Natural killer cell treated with Interleukin-12 subunit alpha and Interleukin-12 subunit beta and Interleukin-15 and Interleukin-18, amount 100 ng/mL, for 72 hours (primary cell): ENCODE results near the gene SFSWAP. TPM values are rescaled to one million over a fixed set of nuclear protein-coding genes. Genes with fewer than 3 reads are reported as not detected.
"Not testable (repeated sequence)": the region's sequence is repeated elsewhere in the genome, so short reads cannot be mapped to it uniquely, and the experiment has no call there.

ENCODE experiments used
- ATAC-seq, 2 donors: fragments of 150-1000 bp; cut with Tn5 transposase in 1 of 2; sonication (Bioruptor Pico), chemical (Tn5 transposase) in 1 of 2; 2 replicates each; pipeline ENCODE4 v1.10.0; 2021
- DNase-seq: peaks from one replicate; pipeline ENCODE4 v3.0.0; 2022; ENCODE audit warnings: low spot score
- H3K27ac Mint-ChIP-seq, 2 donors: 1 replicate in 1 of 2; 2 replicates in 1 of 2; pipeline ENCODE4 v1.8.0; 2022; ENCODE audit warnings: mixed read lengths in 2 of 2, mild to moderate bottlenecking in 1 of 2, moderate library complexity in 1 of 2
- H3K27me3 Mint-ChIP-seq, 2 donors: 1 replicate in 1 of 2; 2 replicates in 1 of 2; pipeline ENCODE4 v1.8.0; 2022; ENCODE audit warnings: mixed read lengths in 2 of 2
- H3K36me3 Mint-ChIP-seq: one replicate; pipeline ENCODE4 v1.8.0; 2022; ENCODE audit warnings: mixed read lengths
- H3K4me1 Mint-ChIP-seq, 2 donors: 1 replicate in 1 of 2; 2 replicates in 1 of 2; pipeline ENCODE4 v1.8.0; 2022; ENCODE audit warnings: low read depth in 2 of 2, mixed read lengths in 2 of 2, mild to moderate bottlenecking in 1 of 2
- H3K4me3 Mint-ChIP-seq: one replicate; pipeline ENCODE4 v1.8.0; 2022; ENCODE audit warnings: mixed read lengths
- H3K9me3 Mint-ChIP-seq: 2 replicates; pipeline ENCODE4 v1.8.0; 2022; ENCODE audit warnings: mixed read lengths
- total RNA-seq, 2 donors: library from RNA; stranded (reverse); gene quantifications; one replicate each; pipeline ENCODE4 v1.2.3, GENCODE V29; 2022

SFSWAP gene
- total RNA-seq, 2 donors from 2014 or later = 64.9 to 91.6 TPM

- Mint-ChIP-seq H3K4me3 (no peak overlapping the region), H3K4me1 (no peaks in the 10 kb centered on the region), H3K27ac (no peak overlapping the region), H3K36me3 (no peaks in the 10 kb centered on the region), H3K9me3 (no peaks in the 10 kb centered on the region), H3K27me3 (peaks cover 0 to 2% of the 10 kb centered on the region in 2 donors)
- DNase-seq (no peak), ATAC-seq (no peak)
These were observed 36.5 kb upstream of the SFSWAP start for GRCh38 chr12:131674373-131674772.

DNA sequence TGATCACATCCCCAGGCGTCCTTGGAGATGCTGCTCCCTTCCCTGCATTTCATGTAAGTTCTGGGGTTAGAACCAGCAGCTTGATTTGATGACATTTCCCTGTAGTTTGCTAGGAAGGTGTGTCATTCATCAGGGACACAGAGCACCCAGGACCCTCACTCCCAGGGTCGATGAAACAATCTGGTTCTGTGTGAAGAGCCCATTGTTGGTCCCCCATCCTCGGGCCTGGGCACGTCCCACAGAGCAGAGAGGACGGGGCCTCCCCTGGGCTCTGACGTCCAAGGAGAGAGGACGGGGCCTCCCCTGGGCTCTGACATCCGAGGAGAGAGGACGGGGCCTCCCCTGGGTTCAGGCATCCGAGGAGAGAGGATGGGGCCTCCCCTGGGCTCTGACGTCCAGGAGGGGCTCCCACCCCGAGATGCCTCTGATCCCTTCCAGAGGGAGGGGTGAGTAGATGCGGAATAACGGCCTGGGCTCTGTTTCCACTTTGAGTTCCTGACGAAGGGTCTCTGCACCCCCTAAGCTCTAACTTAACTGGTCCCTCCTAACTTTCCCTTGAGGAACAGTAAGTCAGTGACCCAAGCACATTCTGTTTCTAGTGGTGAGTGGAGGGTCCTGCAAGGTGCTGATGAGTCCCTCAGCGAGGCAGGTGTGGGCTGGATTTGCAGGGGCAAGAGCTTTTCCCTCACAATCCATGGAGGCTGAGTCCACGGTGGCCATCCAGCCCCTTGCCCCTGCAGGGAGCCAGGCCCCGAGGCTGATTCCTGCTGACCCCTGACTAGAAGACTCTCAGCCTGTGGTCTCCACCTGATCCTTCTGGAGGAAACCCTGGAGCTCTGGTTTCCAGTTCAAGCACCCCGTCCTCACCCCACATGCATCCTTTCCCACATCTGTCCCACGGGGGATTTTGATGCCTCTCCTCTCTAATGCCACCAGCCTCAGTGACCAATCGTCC is 35.5 kb upstream of the SFSWAP start:
- Mint-ChIP-seq H3K4me3 (no peak overlapping the region), H3K4me1 (no peaks in the 10 kb centered on the region), H3K27ac (no peak overlapping the region), H3K36me3 (no peaks in the 10 kb centered on the region), H3K27me3 (peaks cover 0 to 2% of the 10 kb centered on the region in 2 donors), H3K9me3 (no peaks in the 10 kb centered on the region)
- ATAC-seq (no peak), DNase-seq (no peak)

DNA sequence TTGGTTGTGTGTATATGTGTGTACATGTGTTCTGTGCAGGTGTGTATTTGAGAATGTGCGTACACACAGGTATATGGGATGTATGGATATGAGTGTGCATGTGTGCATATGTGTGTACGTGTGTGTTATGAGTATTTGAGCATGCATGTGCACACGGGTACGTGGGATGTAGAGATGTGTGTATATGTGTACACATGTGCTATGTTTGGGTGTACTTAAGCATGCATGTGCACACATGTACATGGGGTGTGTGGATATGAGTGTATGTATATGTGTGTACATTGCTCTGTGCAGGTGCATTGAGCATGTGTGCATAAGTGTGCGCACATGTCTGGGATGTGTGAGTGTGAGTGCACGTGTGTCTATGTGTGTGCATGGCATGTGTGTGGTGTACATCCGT is 34.3 kb upstream of the SFSWAP start:
- ATAC-seq (no peak), DNase-seq (no peak)
- Mint-ChIP-seq H3K27me3 (peaks cover 3 to 8% of the 10 kb centered on the region in 2 donors), H3K36me3 (no peaks in the 10 kb centered on the region), H3K4me3 (no peak overlapping the region), H3K9me3 (no peaks in the 10 kb centered on the region), H3K4me1 (no peaks in the 10 kb centered on the region), H3K27ac (no peak overlapping the region)

GRCh38 chr12:131677067-131677466 is 33.8 kb upstream of the SFSWAP start:
- H3K36me3 Mint-ChIP-seq, ATAC-seq, H3K9me3 Mint-ChIP-seq, H3K4me1 Mint-ChIP-seq, H3K27ac Mint-ChIP-seq, H3K27me3 Mint-ChIP-seq, H3K4me3 Mint-ChIP-seq, DNase-seq: not testable (repeated sequence)

DNA sequence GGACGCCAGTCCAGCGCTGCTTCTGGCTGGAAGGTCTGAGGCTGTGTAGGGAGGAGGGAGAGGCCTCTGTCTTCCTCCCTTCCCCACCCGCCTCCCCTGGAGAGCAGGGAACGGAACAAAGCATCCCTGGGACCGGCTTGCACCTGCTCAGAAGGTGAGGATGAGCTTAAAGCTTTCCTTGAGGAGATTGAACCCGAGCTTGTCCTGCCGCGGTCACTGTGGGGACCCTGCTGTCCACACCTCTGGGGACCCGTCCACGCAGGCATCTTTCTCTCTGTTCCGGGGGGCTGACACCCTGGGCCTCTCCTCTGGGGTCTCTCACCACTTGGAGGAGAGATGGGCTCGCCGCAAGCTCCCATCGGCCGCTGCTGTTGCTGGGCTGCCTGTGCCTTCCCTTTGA is 33.2 kb upstream of the SFSWAP start:
- Mint-ChIP-seq H3K4me1 (peaks cover 2 to 3% of the 10 kb centered on the region in 2 donors), H3K9me3 (peaks cover 1% of the 10 kb centered on the region), H3K27me3 (peaks cover 3 to 8% of the 10 kb centered on the region in 2 donors), H3K4me3 (no peak overlapping the region), H3K27ac (no peak overlapping the region), H3K36me3 (no peaks in the 10 kb centered on the region)
- no peak for DNase-seq
- ATAC-seq = no peak

DNA sequence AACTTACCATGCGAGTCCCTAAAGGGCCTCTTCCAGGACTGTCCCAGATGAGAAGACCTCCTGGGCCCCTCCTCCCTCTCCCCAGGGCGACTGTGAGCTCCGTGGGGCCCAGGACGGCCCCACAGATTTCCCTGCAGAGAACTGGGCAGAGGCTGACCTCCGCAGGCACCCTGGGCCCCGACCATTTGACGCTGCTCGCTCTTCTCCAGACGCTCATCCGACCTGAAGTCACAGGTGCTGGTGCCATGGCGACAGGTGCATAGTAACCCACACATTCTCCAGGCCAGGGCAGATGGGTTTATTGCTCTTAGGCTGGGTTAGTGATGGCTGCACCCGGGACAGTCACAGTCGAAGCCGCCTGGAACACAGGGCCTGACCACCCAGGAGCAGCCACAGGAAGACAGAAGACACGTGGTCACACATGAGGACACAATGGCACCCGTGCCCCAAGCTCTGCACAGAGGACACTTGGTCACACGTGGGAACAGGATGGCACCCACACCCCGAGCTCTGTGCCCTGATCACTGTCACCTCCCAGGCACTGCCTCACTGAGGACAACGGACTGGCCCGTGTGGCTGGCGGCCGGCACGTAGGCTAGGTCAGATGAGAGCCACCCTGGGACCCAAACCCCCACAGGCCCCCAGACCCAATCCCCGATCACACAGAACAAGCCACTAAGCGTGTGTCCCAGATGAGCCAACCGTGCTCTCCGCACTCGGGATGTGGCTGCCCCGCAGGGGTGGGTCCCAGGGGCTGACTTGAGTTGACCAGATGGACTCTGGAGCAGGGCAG is 32.3 kb upstream of the SFSWAP start:
- H3K36me3 Mint-ChIP-seq, DNase-seq, H3K27ac Mint-ChIP-seq, H3K4me3 Mint-ChIP-seq, ATAC-seq, H3K9me3 Mint-ChIP-seq, H3K27me3 Mint-ChIP-seq: not testable (repeated sequence)
- peaks cover 8 to 10% of the 10 kb centered on the region in 2 donors for H3K4me1 Mint-ChIP-seq

- H3K36me3 Mint-ChIP-seq, DNase-seq, H3K27me3 Mint-ChIP-seq, ATAC-seq, H3K4me3 Mint-ChIP-seq, H3K9me3 Mint-ChIP-seq, H3K27ac Mint-ChIP-seq: not testable (repeated sequence)
- H3K4me1 Mint-ChIP-seq = peaks cover 8 to 10% of the 10 kb centered on the region in 2 donors
These were observed 31.7 kb upstream of the SFSWAP start for GRCh38 chr12:131679186-131679585.

GRCh38 chr12:131679816-131680215 is 31.1 kb upstream of the SFSWAP start:
- not testable (repeated sequence) for H3K9me3 Mint-ChIP-seq, H3K27ac Mint-ChIP-seq, H3K36me3 Mint-ChIP-seq, H3K4me3 Mint-ChIP-seq, ATAC-seq, DNase-seq, H3K27me3 Mint-ChIP-seq
- peaks cover 8 to 10% of the 10 kb centered on the region in 2 donors for H3K4me1 Mint-ChIP-seq

DNA sequence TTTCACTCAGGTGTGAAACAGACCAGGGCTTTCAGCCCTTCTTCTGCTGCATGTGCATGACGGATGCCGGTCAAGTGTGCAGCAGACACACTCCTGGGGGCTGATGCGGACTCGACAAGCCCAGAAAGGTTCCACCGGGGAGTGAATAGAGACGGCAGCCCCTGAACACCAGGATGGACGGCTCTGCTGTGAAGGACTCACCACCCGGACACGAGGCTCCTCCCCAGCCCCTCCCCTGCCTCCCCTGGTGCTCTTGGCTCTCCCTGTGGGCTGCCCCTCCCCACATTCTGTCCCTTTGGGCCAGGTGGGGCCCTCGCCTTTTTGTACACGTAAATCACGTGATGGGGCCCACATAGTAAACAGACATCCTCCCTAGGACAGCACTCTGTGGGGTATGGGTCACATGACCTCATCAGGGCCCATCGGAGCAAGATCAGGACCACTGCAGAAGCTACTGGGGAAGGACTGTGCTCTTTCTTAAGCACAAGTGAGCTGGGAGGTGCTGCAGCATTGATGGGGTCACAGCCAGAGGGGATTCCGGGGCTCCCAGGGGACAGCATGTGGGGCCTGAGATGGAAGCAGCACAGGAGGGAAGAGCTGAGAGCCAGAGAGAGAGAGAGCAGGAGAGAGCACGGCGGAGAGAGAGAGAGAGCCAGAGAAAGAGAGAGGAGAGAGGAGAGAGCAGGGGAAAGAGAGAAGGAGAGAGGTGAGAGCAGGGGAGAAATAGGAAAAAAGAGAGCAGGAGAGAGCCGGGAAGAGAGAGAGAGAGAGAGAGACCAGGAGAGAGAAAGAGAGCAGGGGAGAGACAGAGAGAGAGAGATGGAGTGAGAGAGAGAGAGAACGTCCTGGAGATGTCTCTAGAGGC is 30.3 kb upstream of the SFSWAP start:
- not testable (repeated sequence) for DNase-seq, H3K27ac Mint-ChIP-seq, H3K27me3 Mint-ChIP-seq, H3K9me3 Mint-ChIP-seq, H3K36me3 Mint-ChIP-seq, ATAC-seq, H3K4me3 Mint-ChIP-seq
- H3K4me1 Mint-ChIP-seq = peaks cover 8 to 10% of the 10 kb centered on the region in 2 donors

- DNase-seq (no peak), ATAC-seq (no peak)
- H3K4me3 Mint-ChIP-seq = no peak overlapping the region
- H3K27ac Mint-ChIP-seq = no peak overlapping the region
- H3K27me3 Mint-ChIP-seq = peaks cover 6 to 8% of the 10 kb centered on the region in 2 donors
- H3K4me1 Mint-ChIP-seq = peaks cover 8 to 10% of the 10 kb centered on the region in 2 donors
- peaks cover 7% of the 10 kb centered on the region for H3K9me3 Mint-ChIP-seq
- no peaks in the 10 kb centered on the region for H3K36me3 Mint-ChIP-seq
These were observed 29.7 kb upstream of the SFSWAP start for GRCh38 chr12:131681257-131681620.

DNA sequence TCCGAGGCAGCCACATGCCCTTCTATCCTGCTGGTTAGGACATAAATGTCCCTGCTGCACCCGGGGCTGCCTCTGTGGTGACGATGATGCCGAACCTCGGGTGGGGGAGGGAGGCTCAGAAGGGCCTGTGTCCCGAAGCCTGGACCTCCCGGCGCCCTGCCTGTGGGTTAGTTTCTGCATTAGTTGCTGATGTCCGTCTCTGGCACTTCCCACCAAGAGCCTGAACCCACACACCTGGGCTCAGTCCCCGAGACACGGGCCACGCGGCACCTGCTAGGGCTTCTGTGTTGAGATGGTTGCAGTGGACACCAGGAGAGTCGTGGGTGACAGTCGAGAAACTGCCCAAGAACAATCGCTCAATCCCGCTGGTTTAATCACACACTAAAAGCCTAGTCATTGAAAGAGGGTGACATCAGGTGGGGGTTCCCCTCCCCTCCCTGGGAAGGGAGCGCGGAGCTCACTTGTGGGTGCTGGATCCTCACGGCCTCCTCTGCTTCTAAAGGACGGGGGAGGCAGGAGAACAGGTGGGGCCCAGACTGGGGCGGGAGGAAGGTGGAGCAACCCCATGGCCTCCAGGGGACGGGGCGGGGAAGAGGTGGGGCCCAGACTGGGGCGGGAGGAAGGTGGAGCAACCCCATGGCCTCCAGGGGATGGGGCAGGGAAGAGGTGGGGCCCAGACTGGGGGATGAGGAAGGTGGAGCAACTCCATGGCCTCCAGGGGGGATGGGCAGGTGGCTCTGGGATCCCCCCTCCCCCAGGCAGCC is 29.0 kb upstream of the SFSWAP start:
- not testable (repeated sequence) for H3K27ac Mint-ChIP-seq, H3K36me3 Mint-ChIP-seq, H3K9me3 Mint-ChIP-seq, DNase-seq, H3K27me3 Mint-ChIP-seq, H3K4me3 Mint-ChIP-seq
- peak; percentile 88 to 93 for ATAC-seq
- peaks cover 8 to 10% of the 10 kb centered on the region in 2 donors for H3K4me1 Mint-ChIP-seq

DNA sequence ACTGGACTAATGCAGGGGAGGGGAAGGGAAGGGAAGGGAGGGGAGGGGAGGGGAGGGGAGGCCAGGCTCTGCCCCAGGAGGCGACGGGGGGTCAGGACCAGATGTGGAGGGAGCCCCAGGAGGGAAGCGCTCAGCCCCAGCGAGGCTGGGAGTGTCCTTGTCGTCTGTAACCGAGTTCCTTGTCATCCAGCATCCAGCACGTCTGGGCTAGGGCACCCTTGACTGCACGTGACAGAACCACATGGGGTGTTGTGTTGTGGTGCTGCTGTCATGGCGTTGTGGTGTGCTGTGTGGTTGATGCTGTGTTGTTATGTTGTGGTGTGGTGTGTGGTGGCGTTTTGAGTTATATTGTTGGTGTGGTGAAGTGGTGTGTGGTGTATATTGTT is 28.4 kb upstream of the SFSWAP start:
- DNase-seq (no peak), ATAC-seq (peak in 1 of 2 donors; percentile 17)
- peaks cover 7% of the 10 kb centered on the region for H3K9me3 Mint-ChIP-seq
- peak overlapping the region; percentile 3 for H3K4me3 Mint-ChIP-seq
- H3K4me1 Mint-ChIP-seq = peaks cover 8 to 10% of the 10 kb centered on the region in 2 donors
- H3K27ac Mint-ChIP-seq = peak overlapping the region in 1 of 2 donors; percentile 14
- H3K27me3 Mint-ChIP-seq = peaks cover 6 to 8% of the 10 kb centered on the region in 2 donors
- H3K36me3 Mint-ChIP-seq = no peaks in the 10 kb centered on the region
